CD4-positive, alpha-beta T cell treated with Interferon gamma for 1 hour (primary cell): Measurements from ENCODE around the gene GRIN2B.

Experiments
- DNase-seq: peaks from one replicate; pipeline ENCODE4 v3.0.0-alpha.2; 2020

Gene GRIN2B

DNA sequence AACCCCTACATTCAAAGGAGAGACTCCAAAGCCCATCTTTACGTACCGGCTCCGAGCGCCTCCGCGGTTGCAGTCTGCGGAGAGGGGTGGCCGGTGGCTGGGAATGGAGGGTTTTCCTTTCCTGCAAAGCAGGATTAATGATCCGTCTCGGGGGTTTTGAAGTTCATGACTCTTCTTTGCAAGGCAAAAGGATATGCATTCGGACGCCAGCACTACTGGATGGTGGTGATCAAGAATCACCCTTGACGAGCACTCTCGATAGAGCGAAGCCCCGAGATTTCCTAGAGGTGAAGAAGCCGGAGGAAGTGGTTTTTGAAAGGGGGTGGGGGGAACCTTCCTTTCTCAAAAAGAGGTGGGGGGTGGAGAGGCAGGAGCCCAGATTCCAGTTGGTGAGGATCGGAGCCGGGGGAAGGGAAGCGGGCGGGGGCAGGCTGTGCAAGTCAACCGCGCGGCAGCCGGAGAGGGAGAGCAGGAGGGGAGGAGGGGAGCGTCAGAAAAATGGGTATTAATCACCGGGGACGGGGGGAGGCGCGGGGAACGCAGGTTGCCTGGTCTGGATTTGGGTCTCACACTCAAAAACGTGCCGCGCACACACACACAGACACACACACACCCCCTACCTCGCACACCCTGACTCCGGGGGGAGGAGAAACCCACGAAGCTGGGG, at the start of gene GRIN2B:
TSS of gene GRIN2B (minus strand) at position 307 of the 667 bp plus-strand sequence. CDS start 115,394 bp downstream, outside the sequence.
- no peak for DNase-seq

DNA sequence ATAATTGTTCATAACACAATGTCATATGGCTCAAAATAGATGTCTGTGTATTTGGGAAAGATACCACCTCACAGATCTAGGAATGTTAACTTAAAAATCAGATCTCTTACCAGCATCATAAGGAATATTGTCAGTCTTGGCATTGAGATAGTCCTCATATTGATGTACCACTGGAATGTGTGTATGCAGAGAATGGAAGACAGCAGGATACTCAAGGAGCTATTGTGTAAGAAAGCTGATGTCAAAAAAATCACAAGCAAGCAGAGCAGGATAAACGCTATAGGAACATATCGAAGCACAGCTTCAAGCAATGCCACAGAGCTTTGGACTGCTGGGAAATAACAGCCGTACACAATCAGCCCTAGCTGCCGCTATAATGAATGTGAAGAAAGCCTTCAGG, 45.1 kb upstream of the GRIN2B start:
- no peak for DNase-seq

DNA sequence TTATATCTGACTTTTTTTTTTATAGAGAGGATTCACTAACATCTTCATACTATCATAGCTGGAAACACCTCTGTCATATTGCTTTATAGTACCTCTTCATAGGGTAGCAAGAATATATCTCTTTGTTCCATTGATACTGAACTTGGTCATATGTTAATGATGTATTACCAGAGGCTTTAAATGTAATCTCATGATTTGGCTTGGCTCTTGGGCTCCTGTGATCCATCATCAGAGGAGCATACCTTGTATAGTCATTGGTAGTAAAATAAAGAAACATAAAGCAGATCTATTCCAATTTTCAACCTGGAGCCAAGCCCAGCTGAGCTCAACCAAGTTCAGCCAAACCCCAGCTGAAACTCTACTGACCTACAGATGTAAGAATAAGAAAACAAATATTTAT, 43.2 kb upstream of the GRIN2B start:
- no peak for DNase-seq

DNA sequence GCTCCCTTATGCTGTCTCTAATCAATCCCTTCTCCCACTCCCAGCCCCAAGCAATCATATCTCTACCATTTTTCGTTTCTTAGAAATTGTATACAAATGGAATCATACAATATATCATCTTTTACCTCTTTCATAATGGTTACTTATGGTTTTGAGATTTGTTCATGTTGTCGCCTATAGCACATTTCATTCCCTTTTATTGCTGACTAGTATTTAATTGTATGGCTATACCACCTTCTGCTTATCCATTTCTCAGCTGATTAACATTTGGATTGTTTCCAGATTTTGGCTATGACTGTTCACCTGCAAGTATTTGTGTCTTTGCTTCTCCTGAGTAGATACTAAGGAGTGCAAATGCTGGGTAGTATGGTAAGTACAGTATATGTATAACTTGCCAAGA, 36.7 kb upstream of the GRIN2B start:
- DNase-seq = no peak

DNA sequence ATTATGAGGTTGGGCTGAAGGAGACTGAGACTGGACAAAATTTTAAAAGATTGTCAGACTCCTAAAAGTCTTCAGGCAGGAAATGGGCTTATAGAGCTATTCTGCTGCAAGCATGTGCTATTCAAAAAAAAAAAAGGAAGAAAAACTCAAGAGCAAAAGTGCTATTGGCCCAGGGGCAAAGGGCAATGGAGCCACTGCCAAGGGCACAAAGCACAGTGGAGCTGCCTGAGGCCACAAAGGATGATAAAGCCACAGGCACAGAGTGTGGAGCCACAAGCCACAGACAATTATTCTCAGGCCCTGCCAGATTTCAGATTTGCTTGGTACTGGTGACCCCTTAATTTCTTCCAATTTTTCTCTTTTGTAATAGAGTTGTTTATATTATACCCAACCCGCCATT, 29.6 kb upstream of the GRIN2B start:
- no peak for DNase-seq

DNA sequence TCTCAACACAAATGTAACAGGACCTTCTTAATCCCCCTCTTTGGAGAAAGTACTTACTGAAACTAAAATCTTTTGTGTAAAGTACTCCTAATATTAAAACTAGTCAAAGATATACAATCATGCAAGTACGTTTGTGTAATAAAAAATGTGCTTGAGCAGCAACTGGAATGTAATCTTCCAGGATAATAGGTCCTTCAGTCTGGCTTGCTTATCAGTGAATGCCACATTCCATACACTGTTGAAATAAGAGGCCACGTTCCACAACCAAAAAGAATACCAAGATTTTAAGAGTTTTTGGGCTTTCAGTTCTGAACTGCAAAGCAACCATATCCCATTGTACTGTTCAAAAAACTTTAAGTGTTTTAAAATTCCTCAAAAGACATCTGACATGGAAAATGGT, 26.2 kb upstream of the GRIN2B start:
- DNase-seq = no peak

DNA sequence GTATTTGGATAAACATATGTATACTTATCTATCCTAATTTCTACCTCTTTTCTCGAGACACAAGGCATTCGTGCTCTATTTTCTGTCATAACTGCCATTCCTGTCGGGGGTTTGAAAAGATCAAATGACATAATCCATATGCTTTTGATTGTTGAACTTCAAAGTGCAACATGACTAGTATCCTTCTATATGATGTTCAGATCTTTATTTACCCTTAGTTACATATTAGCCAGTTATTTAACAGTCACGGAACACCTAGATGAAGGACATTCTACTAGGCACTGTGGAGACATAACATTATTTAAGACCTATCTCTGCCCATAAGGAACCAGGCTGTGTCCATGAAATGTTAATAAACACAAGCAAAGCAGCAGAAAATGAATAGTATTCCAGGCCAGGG, 11.2 kb upstream of the GRIN2B start:
- no peak for DNase-seq

DNA sequence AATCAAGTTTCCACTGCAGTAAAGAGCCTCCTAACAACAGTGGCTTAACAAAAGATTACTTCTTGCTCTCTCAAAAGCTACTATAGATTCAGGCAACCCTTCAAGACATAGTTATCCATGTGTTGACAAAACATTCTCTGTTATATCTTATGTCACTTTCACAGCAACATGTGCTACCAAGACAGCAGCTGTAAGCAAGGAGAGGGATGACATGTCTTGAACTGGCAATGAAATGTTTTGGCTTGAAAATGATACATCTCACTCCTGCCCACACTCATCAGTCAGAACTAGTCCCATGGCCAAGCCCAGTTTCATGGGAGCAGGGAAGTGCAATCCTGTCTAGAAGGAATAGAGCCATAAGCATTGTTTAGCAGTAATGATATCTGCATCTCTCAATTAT, 10.7 kb upstream of the GRIN2B start:
- no peak for DNase-seq

DNA sequence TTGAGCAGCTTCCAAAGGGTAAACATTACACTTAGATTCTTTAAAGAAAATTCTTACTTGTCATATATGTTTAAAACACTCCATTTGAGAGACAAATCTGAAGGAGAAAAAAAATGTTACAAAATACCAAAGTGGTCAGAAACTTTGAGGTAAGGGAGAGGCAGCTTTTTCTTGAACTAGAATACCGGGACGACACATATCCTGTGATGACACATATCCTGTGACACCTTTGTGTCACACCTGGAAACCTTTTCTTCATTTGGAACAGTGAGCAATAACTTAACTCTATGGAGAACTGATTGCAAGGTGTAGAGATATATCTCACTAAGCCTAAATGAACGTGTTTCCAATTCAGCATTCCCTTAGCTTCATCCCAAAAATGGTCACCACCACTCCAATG, 4.6 kb upstream of the GRIN2B start:
- DNase-seq = no peak

DNA sequence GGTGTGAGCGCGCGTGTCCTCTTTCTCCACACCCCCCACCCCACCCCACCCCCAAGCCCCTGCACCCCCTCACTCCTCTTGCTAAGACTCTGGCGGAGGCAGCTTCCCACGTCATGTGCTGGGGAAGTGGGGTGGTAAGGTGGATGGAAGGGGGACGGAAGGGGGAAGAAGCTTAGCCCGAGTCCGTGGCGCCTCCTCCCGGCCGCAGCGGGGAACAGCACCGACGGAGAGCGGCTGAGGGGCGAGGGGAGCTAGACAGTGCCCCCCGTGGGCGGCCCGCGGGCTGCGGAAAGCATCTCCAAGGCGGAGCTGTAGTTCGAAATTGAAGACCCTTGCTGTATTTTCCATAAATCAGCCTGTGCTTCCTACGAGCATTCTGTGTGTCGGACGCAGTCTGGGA, 588 bp upstream of the GRIN2B start:
- DNase-seq = no peak

DNA sequence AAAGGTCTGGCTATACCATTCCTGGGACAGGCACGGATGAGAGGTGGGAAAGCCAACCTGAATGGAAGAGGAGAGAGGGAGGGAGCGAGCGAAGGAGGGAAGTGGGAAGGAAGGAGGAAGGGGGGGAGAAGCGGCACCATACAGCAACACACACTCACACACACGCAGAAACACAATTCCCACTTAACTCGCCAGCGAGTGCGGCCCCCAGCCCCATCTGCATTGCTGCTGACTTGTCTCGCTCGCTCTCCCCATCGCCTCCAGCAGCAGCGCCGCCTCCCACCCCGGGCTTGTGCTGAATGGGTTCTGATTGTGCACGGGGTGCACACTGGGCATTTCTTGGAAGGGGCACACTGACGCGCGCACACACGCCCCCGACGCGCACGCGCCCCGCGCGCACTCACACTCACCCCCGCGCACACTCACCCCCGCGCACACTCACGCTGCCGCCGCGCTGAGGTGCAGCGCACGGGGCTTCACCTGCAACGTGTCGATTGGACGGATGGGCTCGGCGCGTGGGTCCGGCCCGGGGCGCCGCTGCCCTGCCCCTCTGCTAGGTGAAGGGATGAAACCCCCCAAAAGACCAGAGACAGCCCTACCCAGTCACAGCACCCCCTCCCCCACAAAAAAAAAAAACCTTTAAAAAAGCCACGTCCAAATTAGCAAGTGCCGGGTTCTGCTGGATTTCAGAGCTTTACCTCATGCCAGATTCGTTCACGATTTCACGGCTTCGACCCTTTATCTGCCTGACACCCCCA, 685 bp downstream of the GRIN2B start:
- DNase-seq = no peak

DNA sequence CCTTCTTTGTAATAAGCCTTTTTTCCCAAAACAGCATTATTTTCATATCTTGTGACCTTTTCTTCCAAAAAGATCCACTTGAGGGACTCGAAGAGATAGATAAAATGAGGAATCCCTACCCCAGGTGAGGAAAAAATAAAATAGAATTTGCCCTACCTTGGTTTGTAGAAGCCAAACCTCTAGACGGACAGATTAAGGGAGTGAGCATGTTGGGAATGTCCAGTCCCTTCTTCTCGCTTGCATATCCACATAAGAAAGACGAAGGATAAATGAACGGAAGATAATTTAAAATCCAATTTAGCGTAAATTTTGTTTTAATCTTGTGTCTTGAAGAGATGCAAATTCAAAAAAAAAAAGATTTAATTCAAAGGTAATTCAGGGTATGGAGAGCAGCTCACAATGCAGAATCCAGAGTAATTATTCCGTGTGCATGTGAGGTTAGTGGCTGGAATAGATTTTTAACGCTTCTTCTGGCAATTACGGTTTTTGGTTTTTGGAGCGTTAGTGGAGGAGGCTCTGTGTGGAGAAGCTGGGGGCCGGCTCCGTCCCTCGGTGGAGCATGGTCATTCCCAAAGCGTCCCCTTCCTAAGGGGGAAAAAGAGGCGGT, 1.5 kb downstream of the GRIN2B start:
- no peak for DNase-seq

DNA sequence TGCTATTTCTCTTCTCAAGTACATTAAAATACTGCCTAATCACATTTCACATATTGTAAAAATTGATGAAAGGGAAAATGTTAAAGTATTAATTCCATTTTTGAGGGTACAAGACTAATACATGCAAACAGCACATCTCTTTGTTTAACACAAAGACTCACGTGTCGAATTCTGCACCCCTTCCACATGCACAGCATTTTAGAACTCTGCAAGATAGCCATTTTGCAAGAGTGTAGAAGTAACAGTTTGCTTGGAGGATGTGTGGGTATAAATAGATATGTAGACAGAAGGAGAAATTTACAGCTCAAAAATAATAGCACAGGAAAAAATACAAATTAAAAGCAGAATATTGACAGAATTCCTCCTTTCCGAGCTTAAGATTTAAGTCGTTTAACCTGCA, 2.5 kb downstream of the GRIN2B start:
- DNase-seq = no peak

DNA sequence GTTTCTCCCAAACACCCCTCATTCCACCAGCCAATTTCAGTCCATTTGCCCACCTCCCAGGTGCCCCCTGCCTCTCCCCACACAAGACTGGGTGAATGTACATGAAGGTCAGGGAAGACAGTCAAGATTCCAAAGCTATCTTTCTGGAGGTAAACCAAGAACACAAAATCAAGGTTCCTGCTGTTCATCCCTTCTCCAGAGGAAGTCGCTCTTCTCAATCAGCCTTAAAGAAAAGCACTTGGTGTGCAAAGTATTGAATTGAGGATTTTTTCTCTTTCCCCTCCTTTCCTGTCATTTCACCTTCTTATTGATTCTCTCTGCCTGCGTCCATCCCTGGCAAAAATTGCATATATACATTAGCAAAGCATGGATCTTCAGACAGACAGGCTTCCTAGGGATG, 4.5 kb downstream of the GRIN2B start:
- no peak for DNase-seq

DNA sequence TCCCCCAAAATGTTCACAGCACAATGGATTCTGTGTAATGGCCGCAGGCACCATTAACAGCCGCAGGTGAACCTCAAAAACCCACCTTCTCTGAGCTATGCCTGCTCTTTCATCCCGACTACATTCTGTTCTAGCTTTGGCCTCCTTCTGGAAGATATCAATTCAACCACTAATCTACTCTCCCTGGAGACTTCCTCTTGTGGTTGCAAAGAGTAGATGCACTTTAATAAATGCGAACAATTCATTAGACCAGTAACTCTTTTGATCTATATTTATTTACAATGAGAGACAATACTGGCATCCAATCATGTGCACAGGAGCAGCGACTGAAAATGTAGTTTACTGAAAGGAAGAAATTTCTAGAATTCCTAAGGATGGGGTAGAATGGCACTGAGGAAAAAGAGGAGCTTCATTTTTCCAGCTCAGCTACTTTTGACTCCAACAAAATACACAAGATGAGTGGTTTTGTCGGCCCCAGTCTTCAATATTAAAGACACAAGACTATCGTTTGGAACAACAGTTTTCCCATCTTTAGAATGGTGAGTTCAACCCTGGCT, 5.3 kb downstream of the GRIN2B start:
- DNase-seq = no peak

DNA sequence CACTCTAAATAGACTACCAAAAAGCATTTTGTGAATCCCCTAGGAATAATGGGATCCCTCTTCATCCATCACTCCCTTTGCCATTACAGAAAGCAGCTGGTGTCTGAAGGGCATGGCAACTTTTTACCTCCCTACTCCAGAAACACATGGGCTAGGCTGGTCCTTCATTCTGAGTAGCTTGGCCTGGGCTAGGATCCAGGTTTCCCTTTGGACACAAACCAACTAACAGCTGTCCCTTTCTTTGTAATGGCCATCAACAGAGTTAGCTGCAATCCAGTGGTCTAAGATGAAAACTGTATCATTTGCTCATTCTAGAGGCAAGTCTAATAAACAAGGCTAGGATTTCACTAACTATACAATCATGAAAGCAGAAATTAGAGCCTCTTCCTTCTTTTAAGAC, 7.4 kb downstream of the GRIN2B start:
- no peak for DNase-seq

DNA sequence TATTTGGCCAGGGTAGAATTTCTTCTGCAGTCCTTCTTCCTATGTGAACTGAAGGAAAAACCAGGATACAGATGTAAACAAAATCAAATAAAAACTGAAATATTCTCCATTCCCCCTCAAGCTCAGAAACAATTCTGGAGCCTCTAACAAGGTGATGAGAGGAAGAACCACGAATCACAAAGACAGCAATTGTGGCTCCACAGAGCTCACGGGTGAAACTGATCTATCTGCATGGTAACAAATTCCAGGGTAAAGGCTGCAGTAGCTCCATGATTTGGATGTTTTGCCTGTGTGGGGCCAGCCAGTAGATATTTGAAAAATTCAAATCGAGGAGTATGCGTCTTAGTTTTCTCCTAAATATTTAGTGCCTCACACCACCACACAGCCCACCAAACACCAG, 10.6 kb downstream of the GRIN2B start:
- no peak for DNase-seq

DNA sequence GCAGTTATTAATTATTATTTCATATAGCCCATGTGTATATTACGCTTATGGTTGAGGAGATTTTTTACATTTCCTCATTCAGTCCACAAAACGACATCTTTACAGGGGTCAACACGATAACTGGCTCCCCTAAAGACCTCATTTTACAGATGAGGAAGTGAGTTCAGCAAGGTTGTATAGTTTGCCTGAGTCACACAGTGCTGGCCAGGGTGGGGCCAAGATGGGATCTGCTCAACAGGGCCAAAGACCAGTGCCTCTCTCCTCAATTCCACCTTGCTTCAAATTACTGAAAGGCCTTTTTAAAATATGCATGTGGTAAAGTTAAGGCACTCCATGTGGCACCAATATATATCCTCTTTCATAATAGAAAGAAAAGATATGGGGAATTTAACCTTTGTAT, 13.1 kb downstream of the GRIN2B start:
- no peak for DNase-seq

DNA sequence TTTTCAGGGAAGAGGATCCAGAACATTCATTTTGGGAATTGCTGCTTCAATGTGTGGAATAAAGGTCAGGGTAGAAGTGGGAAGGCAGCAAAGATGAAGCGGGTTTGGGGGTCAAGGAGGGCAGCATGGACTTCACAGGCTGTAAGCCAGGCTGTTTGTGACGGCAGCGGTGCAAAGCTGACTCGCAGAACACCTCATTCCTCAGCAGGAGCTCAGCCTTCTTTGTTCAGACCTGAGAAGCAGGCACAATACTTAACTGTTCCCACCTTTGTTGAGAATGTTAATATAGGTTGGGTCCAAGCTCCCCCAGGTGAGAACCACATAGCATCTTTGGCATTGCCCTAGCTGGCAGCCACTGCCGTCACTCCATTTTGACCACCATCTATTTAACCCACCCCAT, 16.7 kb downstream of the GRIN2B start:
- DNase-seq = no peak

DNA sequence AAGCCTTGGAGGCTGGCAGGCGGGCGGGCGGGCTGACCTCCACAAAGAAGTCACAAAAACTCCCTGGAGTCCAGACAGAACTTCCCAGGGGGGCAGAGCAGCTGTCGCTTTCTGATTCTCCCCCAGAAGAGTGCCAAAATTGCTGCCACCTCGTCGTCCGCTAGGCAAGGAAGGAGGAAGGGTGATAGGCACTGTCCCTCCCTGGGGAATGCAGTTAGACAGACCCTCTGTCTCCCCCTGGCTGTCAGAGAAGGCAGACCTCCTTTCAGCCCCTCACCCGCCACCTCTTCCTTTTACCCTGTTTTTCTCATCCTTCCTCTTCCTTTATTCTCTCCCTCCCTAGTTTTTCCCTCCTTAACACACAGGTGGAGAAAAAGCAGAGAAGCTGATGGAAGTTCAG, 18.7 kb downstream of the GRIN2B start:
- no peak for DNase-seq

DNA sequence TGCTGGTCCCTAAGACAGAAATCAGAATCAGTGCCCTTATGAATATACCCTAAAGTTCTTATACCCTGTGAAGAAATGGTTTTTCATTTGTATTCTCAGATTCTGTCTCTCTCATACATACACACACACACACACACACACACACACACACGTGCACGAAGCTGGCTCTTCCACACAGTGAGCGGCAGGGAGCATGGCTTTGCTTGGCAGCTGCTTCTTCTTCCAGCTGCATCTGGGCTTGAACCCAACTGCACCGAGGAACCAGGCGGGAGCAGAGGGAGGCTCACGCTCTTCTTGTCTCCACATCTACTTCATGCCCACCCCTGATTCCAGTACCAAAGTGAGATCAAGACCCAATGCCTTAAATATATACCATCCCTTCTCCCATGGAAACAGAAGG, 19.4 kb downstream of the GRIN2B start:
- DNase-seq = no peak

DNA sequence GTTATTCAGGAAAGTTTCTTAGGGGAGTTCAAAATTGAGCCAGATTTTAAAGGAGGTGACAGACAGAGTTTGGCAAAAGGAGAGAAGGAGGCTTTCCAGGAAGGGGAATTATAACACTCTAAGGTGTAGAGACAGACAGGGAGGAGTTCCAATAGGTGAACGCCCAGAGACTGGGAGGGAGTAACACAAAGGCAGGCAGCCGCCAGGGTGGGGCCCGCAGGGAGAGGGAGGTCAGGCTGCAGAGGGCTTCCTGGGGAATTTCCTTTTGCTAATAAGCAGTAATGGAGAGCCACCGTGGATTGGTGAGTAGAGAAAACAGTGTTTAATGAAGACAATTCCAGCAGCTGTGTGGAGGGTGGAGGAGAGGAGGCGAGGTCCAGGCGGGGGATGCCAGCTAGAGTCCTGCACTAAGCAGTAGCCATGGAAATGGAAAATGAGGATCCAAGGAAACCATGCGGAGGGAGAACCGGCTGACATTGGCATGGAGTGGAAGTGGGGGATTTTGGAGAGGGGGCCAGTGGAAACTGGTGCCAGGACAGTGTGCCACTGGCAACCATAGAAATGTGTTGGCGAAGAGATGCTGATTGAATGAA, 22.2 kb downstream of the GRIN2B start:
- DNase-seq = no peak

DNA sequence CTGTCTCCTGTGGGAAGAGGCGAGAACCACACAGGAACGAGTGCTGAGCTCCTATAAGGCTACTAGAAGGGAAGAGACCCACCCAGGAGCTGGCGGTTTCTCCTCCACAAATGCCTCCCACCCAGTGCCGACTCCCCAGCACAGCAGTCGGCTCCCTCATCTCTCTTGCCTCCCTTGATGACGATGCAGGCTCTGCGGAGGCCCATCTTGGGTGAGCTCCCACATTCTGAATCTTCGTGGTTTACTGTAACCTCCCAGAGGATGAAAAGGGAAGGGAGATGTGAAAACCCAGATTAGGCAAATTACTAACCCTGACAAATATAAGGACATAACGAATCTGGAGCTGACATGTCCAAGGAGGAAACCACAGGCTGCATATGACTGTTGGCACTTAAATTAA, 23.8 kb downstream of the GRIN2B start:
- DNase-seq = no peak
